Left lung (tissue), 10 donors: ENCODE measurements around the gene MRPS34. TPM values are rescaled to one million over a fixed set of nuclear protein-coding genes. Genes with fewer than 3 reads are reported as not detected.
"Not testable (repeated sequence)": the region's sequence is repeated elsewhere in the genome, so short reads cannot be mapped to it uniquely, and the experiment has no call there.

ENCODE experiments used
- ATAC-seq: fragments of 200-7000 bp; cut with Tn5 transposase; one replicate; pipeline ENCODE4 v1.9.1; 2020; ENCODE audit warnings: moderate library complexity
- DNase-seq, 4 donors: peaks; one replicate each; pipeline ENCODE4 v3.0.0-alpha.2; 2013 to 2020
- H3K27ac ChIP-seq, 2 donors: fragments of 200-600 bp; sonication (generic) in 1 of 2; one replicate each; pipeline versions ENCODE4 v1.5.0 to v1.8.0; 2020 to 2021
- H3K27me3 ChIP-seq, 2 donors: fragments of 200-600 bp; sonication (generic) in 1 of 2; one replicate each; pipeline versions ENCODE4 v1.5.0 to v1.8.0; 2020 to 2021
- H3K36me3 ChIP-seq, 2 donors: fragments of 200-600 bp; sonication (generic) in 1 of 2; one replicate each; pipeline versions ENCODE4 v1.5.0 to v1.8.0; 2020 to 2021
- H3K4me1 ChIP-seq, 2 donors: fragments of 200-600 bp; one replicate each; pipeline ENCODE4 v1.8.0; 2021
- H3K4me3 ChIP-seq, 2 donors: fragments of 200-600 bp; sonication (generic) in 1 of 2; one replicate each; pipeline versions ENCODE4 v1.5.0 to v1.8.0; 2020 to 2021; ENCODE audit warnings: mild to moderate bottlenecking in 1 of 2
- H3K9me3 ChIP-seq, 2 donors: fragments of 200-600 bp; sonication (generic) in 1 of 2; one replicate each; pipeline versions ENCODE4 v1.5.0 to v1.8.0; 2020 to 2021
- CTCF ChIP-seq, 2 donors: fragments of 200-600 bp; sonication (generic) in 1 of 2; IDR thresholded peaks; one replicate each; pipeline versions ENCODE4 v1.5.0 to v1.8.0; 2021; ENCODE audit warnings: antibody characterized with exemption in 2 of 2
- intact Hi-C, 2 donors: fragments of 100-400 bp; cut with DNase I; formaldehyde crosslinking; loops; one replicate each; pipeline versions ENCODE4 v1.11.2 to v1.14.2; 2022
- polyA plus RNA-seq, 6 donors: library from polyadenylated mRNA; unstranded; fragments of 120-200 nt; gene quantifications; one replicate each; pipeline ENCODE4 v1.2.1, GENCODE V29; 2013; ENCODE audit not compliant: insufficient read length in 6 of 6
- total RNA-seq, 2 donors: library from RNA; stranded (reverse); fragmentation: NEBNext Ultra II Directional; extraction: Animal tissue kit (Norgen Biotek cat#: 25700); gene quantifications; one replicate each; pipeline ENCODE4 v1.2.1, GENCODE V29; 2021
- donor health status: DM: no; HTN: yes; CAD: no.
- donor health status: DM: no; HTN: no; CAD: no.

Gene MRPS34
- total and polyA plus RNA-seq, 8 donors, result 47.5 to 91.5 (median 64.1) TPM

GRCh38 chr16:1810106-1810505 lies 37.2 kb upstream of the MRPS34 start:
- ATAC-seq (no peak), DNase-seq (peak in 1 of 4 donors; percentile 57)
- H3K27me3 ChIP-seq, result no peaks in the 10 kb centered on the region
- intact Hi-C loops, result no loop called here
- H3K36me3 ChIP-seq, result peaks cover 0 to 55% of the 10 kb centered on the region in 2 donors
- peaks cover 0 to 7% of the 10 kb centered on the region in 2 donors for H3K4me1 ChIP-seq
- TF ChIP-seq CTCF (IDR thresholded peaks at IDR 0.05), result no peak
- no peaks in the 10 kb centered on the region for H3K9me3 ChIP-seq
- no peak overlapping the region for H3K27ac ChIP-seq
- H3K4me3 ChIP-seq, result no peak overlapping the region

GRCh38 chr16:1809281-1809801 lies 36.4 kb upstream of the MRPS34 start:
- H3K9me3 ChIP-seq, result no peaks in the 10 kb centered on the region
- peak in 1 of 4 donors; percentile 57 for DNase-seq
- no peak overlapping the region for H3K27ac ChIP-seq
- ATAC-seq, result no peak
- no peaks in the 10 kb centered on the region for H3K27me3 ChIP-seq
- no peak for TF ChIP-seq CTCF (IDR thresholded peaks at IDR 0.05)
- H3K4me1 ChIP-seq, result peaks cover 0 to 7% of the 10 kb centered on the region in 2 donors
- no peak overlapping the region for H3K4me3 ChIP-seq
- H3K36me3 ChIP-seq, result peaks cover 0 to 51% of the 10 kb centered on the region in 2 donors
- intact Hi-C loops, result no loop called here

GRCh38 chr16:1808691-1809090 lies 35.8 kb upstream of the MRPS34 start:
- no peaks in the 10 kb centered on the region for H3K9me3 ChIP-seq
- no peak for ATAC-seq
- H3K27ac ChIP-seq, result no peak overlapping the region
- H3K4me3 ChIP-seq, result no peak overlapping the region
- no peaks in the 10 kb centered on the region for H3K27me3 ChIP-seq
- H3K4me1 ChIP-seq, result peaks cover 0 to 7% of the 10 kb centered on the region in 2 donors
- no peak for TF ChIP-seq CTCF (IDR thresholded peaks at IDR 0.05)
- H3K36me3 ChIP-seq, result peaks cover 0 to 45% of the 10 kb centered on the region in 2 donors
- intact Hi-C loops, result no loop called here
- DNase-seq, result peak in 1 of 4 donors; percentile 47

GRCh38 chr16:1807626-1808025 lies 34.7 kb upstream of the MRPS34 start:
- Histone ChIP-seq H3K9me3 (no peaks in the 10 kb centered on the region), H3K4me1 (peaks cover 0 to 2% of the 10 kb centered on the region in 2 donors), H3K27me3 (no peaks in the 10 kb centered on the region), H3K36me3 (peaks cover 0 to 37% of the 10 kb centered on the region in 2 donors), H3K4me3 (no peak overlapping the region), H3K27ac (no peak overlapping the region)
- intact Hi-C loops, result no loop called here
- peak in 1 of 4 donors; percentile 37 for DNase-seq
- no peak for ATAC-seq
- TF ChIP-seq CTCF (IDR thresholded peaks at IDR 0.05), result no peak

- Histone ChIP-seq H3K4me3 (no peak overlapping the region), H3K27me3 (no peaks in the 10 kb centered on the region), H3K4me1 (no peaks in the 10 kb centered on the region), H3K36me3 (no peaks in the 10 kb centered on the region), H3K9me3 (peaks cover 0 to 11% of the 10 kb centered on the region in 2 donors), H3K27ac (no peak overlapping the region)
- TF ChIP-seq CTCF (IDR thresholded peaks at IDR 0.05), result no peak
- intact Hi-C loops, result no loop called here
- DNase-seq (no peak), ATAC-seq (no peak)
These were observed 27.8 kb upstream of the MRPS34 start for GRCh38 chr16:1800701-1801100.

GRCh38 chr16:1799263-1799662 lies 26.3 kb upstream of the MRPS34 start:
- H3K4me3 ChIP-seq, intact Hi-C loops, H3K36me3 ChIP-seq, DNase-seq, H3K27ac ChIP-seq, ATAC-seq, H3K4me1 ChIP-seq, H3K27me3 ChIP-seq: not testable (repeated sequence)
- H3K9me3 ChIP-seq, result peaks cover 0 to 11% of the 10 kb centered on the region in 2 donors
